Adrenal gland (tissue), 12 donors: ENCODE data around the gene ASPHD2. TPM values are rescaled to one million over a fixed set of nuclear protein-coding genes. Genes with fewer than 3 reads are reported as not detected.

ENCODE experiments used
- DNase-seq, 7 donors: peaks; one replicate each; pipeline ENCODE4 v3.0.0-alpha.2; 2019 to 2020
- H3K27ac ChIP-seq, 5 donors: fragments of 200-600 bp; sonication (generic) in 4 of 5; 1 replicate in 3 of 5; 2 replicates in 2 of 5; pipeline versions ENCODE4 v1.5.1 to v1.8.0; 2016 to 2020; ENCODE audit warnings: mild to moderate bottlenecking in 1 of 5
- H3K27me3 ChIP-seq: fragments of 200-600 bp; 2 replicates; pipeline ENCODE4 v1.8.0; 2021
- H3K36me3 ChIP-seq, 2 donors: fragments of 200-600 bp; replicated peaks in 1 of 2; 1 replicate in 1 of 2; 2 replicates in 1 of 2; pipeline versions ENCODE4 v1.5.1 to v1.8.0; 2018 to 2022
- H3K4me1 ChIP-seq, 2 donors: fragments of 200-600 bp; replicated peaks in 1 of 2; 1 replicate in 1 of 2; 2 replicates in 1 of 2; pipeline versions ENCODE4 v1.5.1 to v1.8.0; 2018 to 2021
- H3K4me3 ChIP-seq, 4 donors: fragments of 200-600 bp; sonication (generic) in 3 of 4; one replicate each; pipeline ENCODE4 v1.5.1; 2016 to 2018
- H3K9me3 ChIP-seq, 3 donors: fragments of 200-600 bp; sonication (generic) in 1 of 3; replicated peaks in 1 of 3; 1 replicate in 2 of 3; 2 replicates in 1 of 3; pipeline versions ENCODE4 v1.5.1 to v1.8.0; 2016 to 2021
- CTCF ChIP-seq, 6 experiments: fragments of 450-650 bp in 4 of 6; fragments of 200-600 bp in 2 of 6; sonication (generic) in 1 of 6; IDR thresholded peaks; 1 replicate in 5 of 6; 2 replicates in 1 of 6; pipeline versions ENCODE4 v1.5.1 to v1.8.0; 2016 to 2021; ENCODE audit warnings: antibody characterized with exemption in 6 of 6, mild to moderate bottlenecking in 2 of 6, moderate library complexity in 1 of 6
- POLR2A ChIP-seq, 2 donors: fragments of 450-650 bp; IDR thresholded peaks; one replicate each; pipeline ENCODE4 v1.6.1; 2017; ENCODE audit warnings: antibody characterized with exemption in 2 of 2, mild to moderate bottlenecking in 2 of 2, moderate library complexity in 1 of 2
- WGBS, 4 donors: extraction: QIAGEN DNeasy Blood & Tissue Kit in 2 of 4; methylation state at CpG; one replicate each; pipeline versions ENCODE4 v1.1.5 to v1.1.7; 2013 to 2017; 5-methylcytosine and 5-hydroxymethylcytosine counted together
- intact Hi-C, 2 donors: fragments of 100-400 bp; cut with DNase I; formaldehyde crosslinking; loops; one replicate each; pipeline versions ENCODE4 v1.14.1 to v1.15.0; 2022 to 2023
- polyA plus RNA-seq, 3 donors: library from polyadenylated mRNA; stranded (reverse); fragments of 200-250 nt in 2 of 3; fragments of 350-450 nt in 1 of 3; fragmentation: Illumina TruSeq in 1 of 3; extraction: RNeasy Lipid Tissue Mini Kit (QIAGEN cat#74804) in 1 of 3; gene quantifications; one replicate each; pipeline ENCODE4 v1.2.3, GENCODE V29; 2013 to 2014
- small RNA-seq, 2 donors: library from RNA; depleted of rRNA; stranded (forward); fragments of <200 nt; gene quantifications; one replicate each; pipeline ENCODE3, GENCODE V24; 2016
- total RNA-seq, 9 donors: library from RNA; depleted of rRNA in 4 of 9; stranded (reverse); fragments of >200 nt in 4 of 9; fragments of 120-200 nt in 1 of 9; fragmentation: NEBNext Ultra II Directional in 1 of 9; extraction: Animal tissue kit (Norgen Biotek cat#: 25700) in 1 of 9; gene quantifications; one replicate each; pipeline versions ENCODE4 v1.1.0 to v1.2.4, GENCODE V29; 2013 to 2023
- donor health status: healthy with polysubstance abuse.
- donor health status: Bipolar disorder and iron deficiency.
- donor health status: DM: yes; HTN: yes; CAD: no.
- donor health status: DM: no; HTN: no; CAD: no.
- donor health status: DM: no; HTN: no; CAD: no.
- donor health status: DM: yes; HTN: yes; CAD: no.

The ASPHD2 gene
- total and polyA plus RNA-seq, 12 donors = 0.06 to 1.7 (median 0.45) TPM

DNA sequence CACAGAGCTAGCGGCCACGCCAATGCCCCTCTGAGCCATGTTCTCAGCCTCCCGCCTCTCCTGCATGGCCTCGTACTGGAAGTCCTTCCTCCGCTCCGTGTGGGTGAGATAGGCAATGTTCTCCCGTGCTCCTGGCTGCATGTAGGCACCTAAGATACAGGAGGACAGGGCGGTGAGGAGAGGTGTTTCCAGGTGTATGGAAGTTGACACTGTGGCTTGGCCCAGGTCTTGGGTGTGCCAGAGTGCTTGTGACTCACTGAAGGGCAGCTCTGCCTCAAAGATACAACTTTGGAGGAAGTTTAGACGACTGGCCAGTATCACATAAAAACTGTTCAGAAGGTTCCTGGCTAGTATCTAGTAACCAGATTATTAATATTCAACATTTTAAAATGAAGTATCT is 63.2 kb downstream of the ASPHD2 start:
- TF ChIP-seq CTCF (IDR thresholded peaks at IDR 0.05) = no peak
- TF ChIP-seq POLR2A (IDR thresholded peaks at IDR 0.05) = no peak

GRCh38 chr22:26494506-26494905 is 65.4 kb downstream of the ASPHD2 start:
- intact Hi-C loops = loop anchor here in 1 of 2 donors (5.0 kb wide), 1 partner anchor 93 kb away; no protein-coding TSS in a partner anchor

More for the DNA sequence above, 63.2 kb downstream of the ASPHD2 start:
- intact Hi-C loops = loop anchor here in 1 of 2 donors (5.0 kb wide), 1 partner anchor 95 kb away; no protein-coding TSS in a partner anchor
- H3K4me3 ChIP-seq = no peak overlapping the region
- H3K4me1 ChIP-seq = peaks cover 6 to 12% of the 10 kb centered on the region in 2 donors
- WGBS, 4 donors = 84 to 93% (median 92%) methylated on average over 4 to 9 of the region's 9 CpGs
- no peaks in the 10 kb centered on the region for H3K9me3 ChIP-seq
- no peaks in the 10 kb centered on the region for H3K27me3 ChIP-seq
- DNase-seq = no peak
- peaks cover 0 to 96% of the 10 kb centered on the region in 2 donors for H3K36me3 ChIP-seq
- peak overlapping the region in 1 of 5 donors; percentile 6 for H3K27ac ChIP-seq

More at GRCh38 chr22:26494506-26494905, 65.4 kb downstream of the ASPHD2 start:
- Histone ChIP-seq H3K36me3 (peaks cover 0 to 97% of the 10 kb centered on the region in 2 donors), H3K27me3 (no peaks in the 10 kb centered on the region), H3K4me1 (peaks cover 6 to 12% of the 10 kb centered on the region in 2 donors), H3K9me3 (no peaks in the 10 kb centered on the region), H3K4me3 (no peak overlapping the region), H3K27ac (peak overlapping the region in 1 of 5 donors; percentile 3)
- TF ChIP-seq POLR2A (IDR thresholded peaks at IDR 0.05) (no peak), CTCF (IDR thresholded peaks at IDR 0.05) (no peak)
- DNase-seq = no peak

Small RNAs within 50 kb of the gene (small RNA-seq; reads per million reads assigned to genes)
- 0 reads per million in 2 donors for gene RNA5SP495

Other genes starting within 250 kb of the ASPHD2 start
- 10 to 100 TPM; 23.7 to 38.6 (median 32.4) TPM for gene HPS4, start 54.5 kb downstream of the ASPHD2 start, total RNA-seq
- 10 to 100 TPM; 19.9 to 38.5 (median 26.0) TPM for gene HPS4, start 54.5 kb downstream of the ASPHD2 start, polyA plus RNA-seq
- 100 to 1,000 TPM in 1 of 9 donors, 10 to 100 TPM in 8; 11.8 to 261 (median 17.8) TPM for gene SRRD, start 54.6 kb downstream of the ASPHD2 start, total RNA-seq
- gene SRRD, start 54.6 kb downstream of the ASPHD2 start, polyA plus RNA-seq = 10 to 100 TPM; 10.3 to 18.2 (median 10.5) TPM
- 10 to 100 TPM; 25.0 to 73.3 (median 38.2) TPM for gene TFIP11, start 83.2 kb downstream of the ASPHD2 start, total RNA-seq
- gene TFIP11, start 83.2 kb downstream of the ASPHD2 start, polyA plus RNA-seq = 10 to 100 TPM; 28.8 to 38.3 (median 32.2) TPM
- gene TPST2, start 160.9 kb downstream of the ASPHD2 start, total RNA-seq = 100 to 1,000 TPM in 1 of 9 donors, 10 to 100 TPM in 8; 17.6 to 167 (median 69.7) TPM
- gene TPST2, start 160.9 kb downstream of the ASPHD2 start, polyA plus RNA-seq = 10 to 100 TPM; 15.7 to 21.2 (median 17.7) TPM
- gene CRYBB1, start 188.8 kb downstream of the ASPHD2 start, total RNA-seq = 1 to 10 TPM in 7 of 9 donors, under 1 TPM in 2; 0.39 to 2.6 (median 1.9) TPM
- 1 to 10 TPM in 1 of 3 donors, under 1 TPM in 2; 0.55 to 1.4 (median 0.88) TPM for gene CRYBB1, start 188.8 kb downstream of the ASPHD2 start, polyA plus RNA-seq
- gene CRYBA4, start 192.7 kb downstream of the ASPHD2 start, total RNA-seq = not detected
- gene CRYBA4, start 192.7 kb downstream of the ASPHD2 start, polyA plus RNA-seq = not detected
- gene MIAT, start 228.3 kb downstream of the ASPHD2 start, total RNA-seq = 10 to 100 TPM in 2 of 9 donors, 1 to 10 TPM in 5, under 1 TPM in 2; 0.18 to 11.4 (median 1.6) TPM
- gene MIAT, start 228.3 kb downstream of the ASPHD2 start, polyA plus RNA-seq = 10 to 100 TPM in 1 of 3 donors, 1 to 10 TPM in 2; 4.6 to 23.9 (median 7.0) TPM